Measurements from ENCODE around the gene VOPP1. TPM values are rescaled to one million over a fixed set of nuclear protein-coding genes. Genes with fewer than 3 reads are reported as not detected.
A peak's percentile ranks its signal among the peaks of the same experiment; 100 is the strongest.

Gene VOPP1
- total RNA-seq, 2 experiments from 2014 or later: 64.9 to 67.2 TPM

GRCh38 chr7:55470261-55470660, 102.0 kb downstream of the VOPP1 start:
- Mint-ChIP-seq H3K4me3 (no peak overlapping the region), H3K9me3 (peaks cover 5% of the 10 kb centered on the region)
- POLR2A ChIA-PET: no interaction called here

GRCh38 chr7:55469721-55470120, 102.6 kb downstream of the VOPP1 start:
- intact Hi-C loops (cut with micrococcal nuclease): loop anchor here (1.0 to 2.0 kb wide), 3 partner anchors 15 to 65 kb away; no protein-coding TSS in a partner anchor

More at GRCh38 chr7:55470261-55470660, 102.0 kb downstream of the VOPP1 start:
- no peaks in the 10 kb centered on the region for H3K27me3 Mint-ChIP-seq
- CTCF ChIA-PET: no interaction called here
- no peak for DNase-seq
- peak overlapping the region; percentile 80 for H3K27ac Mint-ChIP-seq
- H3K4me1 Mint-ChIP-seq (ENCODE audit: low read depth): peaks cover 77% of the 10 kb centered on the region
- intact Hi-C loops (cut with micrococcal nuclease): no loop called here
- peaks cover 34% of the 10 kb centered on the region for H3K36me3 Mint-ChIP-seq

GRCh38 chr7:55469271-55469681, 103.0 kb downstream of the VOPP1 start:
- H3K9me3 Mint-ChIP-seq: peaks cover 5% of the 10 kb centered on the region
- H3K4me3 Mint-ChIP-seq: peak overlapping the region; percentile 5
- DNase-seq: peak; percentile 42
- CTCF ChIA-PET: interaction anchor here (0.8 to 1.1 kb wide), 2 partner anchors 64 to 124 kb away, joined by 3 read pairs; no protein-coding TSS in a partner anchor
- H3K36me3 Mint-ChIP-seq: peaks cover 39% of the 10 kb centered on the region
- intact Hi-C loops (cut with micrococcal nuclease): loop anchor here (1.0 to 2.0 kb wide), 3 partner anchors 16 to 65 kb away; no protein-coding TSS in a partner anchor
- POLR2A ChIA-PET: interaction anchor here (0.6 to 1.4 kb wide), 2 partner anchors 161 to 689 kb away, joined by 3 to 4 read pairs; no protein-coding TSS in a partner anchor
- peaks cover 75% of the 10 kb centered on the region for H3K4me1 Mint-ChIP-seq (ENCODE audit: low read depth)
- H3K27me3 Mint-ChIP-seq: no peaks in the 10 kb centered on the region
- H3K27ac Mint-ChIP-seq: peak overlapping the region; percentile 85

More at GRCh38 chr7:55469721-55470120, 102.6 kb downstream of the VOPP1 start:
- CTCF ChIA-PET: interaction anchor here (1.1 kb wide), 1 partner anchor 124 kb away, joined by 3 read pairs; no protein-coding TSS in a partner anchor
- H3K9me3 Mint-ChIP-seq: peaks cover 5% of the 10 kb centered on the region
- peak overlapping the region; percentile 5 for H3K4me3 Mint-ChIP-seq
- peak overlapping the region; percentile 85 for H3K27ac Mint-ChIP-seq
- POLR2A ChIA-PET: interaction anchor here (0.6 kb wide), 1 partner anchor 689 kb away, joined by 4 read pairs; no protein-coding TSS in a partner anchor
- H3K4me1 Mint-ChIP-seq (ENCODE audit: low read depth): peaks cover 76% of the 10 kb centered on the region
- no peaks in the 10 kb centered on the region for H3K27me3 Mint-ChIP-seq
- H3K36me3 Mint-ChIP-seq: peaks cover 36% of the 10 kb centered on the region
- no peak for DNase-seq

GRCh38 chr7:55468495-55468894, 103.8 kb downstream of the VOPP1 start:
- H3K4me1 Mint-ChIP-seq (ENCODE audit: low read depth): peaks cover 70% of the 10 kb centered on the region
- no peaks in the 10 kb centered on the region for H3K27me3 Mint-ChIP-seq
- peaks cover 5% of the 10 kb centered on the region for H3K9me3 Mint-ChIP-seq
- DNase-seq: no peak
- ChIA-PET CTCF (interaction anchor here (0.8 to 1.1 kb wide), 3 partner anchors 21 to 125 kb away, joined by 3 read pairs; no protein-coding TSS in a partner anchor), POLR2A (interaction anchor here (0.8 to 1.4 kb wide), 2 partner anchors 48 to 160 kb away, joined by 3 to 4 read pairs; no protein-coding TSS in a partner anchor)
- no peak overlapping the region for H3K4me3 Mint-ChIP-seq
- peaks cover 47% of the 10 kb centered on the region for H3K36me3 Mint-ChIP-seq
- peak overlapping the region; percentile 85 for H3K27ac Mint-ChIP-seq
- intact Hi-C loops (cut with micrococcal nuclease): loop anchor here (2.0 kb wide), 1 partner anchor 16 kb away; no protein-coding TSS in a partner anchor

GRCh38 chr7:55467047-55467593, 105.2 kb downstream of the VOPP1 start:
- ChIA-PET POLR2A (interaction anchor here (1.0 to 1.1 kb wide), 2 partner anchors 14 to 158 kb away, joined by 3 read pairs; no protein-coding TSS in a partner anchor), CTCF (no interaction called here)
- peak overlapping the region; percentile 29 for H3K27ac Mint-ChIP-seq
- H3K9me3 Mint-ChIP-seq: peaks cover 12% of the 10 kb centered on the region
- H3K27me3 Mint-ChIP-seq: no peaks in the 10 kb centered on the region
- H3K36me3 Mint-ChIP-seq: peaks cover 52% of the 10 kb centered on the region
- peaks cover 70% of the 10 kb centered on the region for H3K4me1 Mint-ChIP-seq (ENCODE audit: low read depth)
- intact Hi-C loops (cut with micrococcal nuclease): no loop called here
- no peak for DNase-seq
- H3K4me3 Mint-ChIP-seq: no peak overlapping the region

- H3K27me3 Mint-ChIP-seq: no peaks in the 10 kb centered on the region
- H3K9me3 Mint-ChIP-seq: peaks cover 21% of the 10 kb centered on the region
- intact Hi-C loops (cut with micrococcal nuclease): no loop called here
- no peak for DNase-seq
- peaks cover 57% of the 10 kb centered on the region for H3K36me3 Mint-ChIP-seq
- POLR2A ChIA-PET: no interaction called here
- peaks cover 71% of the 10 kb centered on the region for H3K4me1 Mint-ChIP-seq (ENCODE audit: low read depth)
- no peak overlapping the region for H3K27ac Mint-ChIP-seq
- CTCF ChIA-PET: no interaction called here
- H3K4me3 Mint-ChIP-seq: no peak overlapping the region
Observed at GRCh38 chr7:55465691-55466090, 106.6 kb downstream of the VOPP1 start.

GRCh38 chr7:55464422-55464821, 107.9 kb downstream of the VOPP1 start:
- Mint-ChIP-seq H3K9me3 (peaks cover 31% of the 10 kb centered on the region), H3K4me1 (ENCODE audit: low read depth) (peaks cover 59% of the 10 kb centered on the region), H3K36me3 (peaks cover 58% of the 10 kb centered on the region), H3K27me3 (no peaks in the 10 kb centered on the region), H3K4me3 (no peak overlapping the region), H3K27ac (no peak overlapping the region)
- ChIA-PET POLR2A (no interaction called here), CTCF (no interaction called here)
- DNase-seq: no peak
- intact Hi-C loops (cut with micrococcal nuclease): no loop called here

- intact Hi-C loops (cut with micrococcal nuclease): no loop called here
- ChIA-PET CTCF (no interaction called here), POLR2A (no interaction called here)
- H3K9me3 Mint-ChIP-seq: peaks cover 38% of the 10 kb centered on the region
- H3K36me3 Mint-ChIP-seq: peaks cover 64% of the 10 kb centered on the region
- no peaks in the 10 kb centered on the region for H3K27me3 Mint-ChIP-seq
- DNase-seq: no peak
- no peak overlapping the region for H3K4me3 Mint-ChIP-seq
- peaks cover 53% of the 10 kb centered on the region for H3K4me1 Mint-ChIP-seq (ENCODE audit: low read depth)
- H3K27ac Mint-ChIP-seq: no peak overlapping the region
Observed at GRCh38 chr7:55463686-55464262, 108.5 kb downstream of the VOPP1 start.

GRCh38 chr7:55458351-55458750, 114.0 kb downstream of the VOPP1 start:
- Mint-ChIP-seq H3K27me3 (no peaks in the 10 kb centered on the region), H3K4me3 (no peak overlapping the region), H3K36me3 (peaks cover 30% of the 10 kb centered on the region), H3K27ac (no peak overlapping the region), H3K4me1 (ENCODE audit: low read depth) (peaks cover 34% of the 10 kb centered on the region), H3K9me3 (peaks cover 60% of the 10 kb centered on the region)
- no peak for DNase-seq
- CTCF ChIA-PET: no interaction called here
- intact Hi-C loops (cut with micrococcal nuclease): no loop called here
- POLR2A ChIA-PET: no interaction called here

GRCh38 chr7:55457801-55458200, 114.5 kb downstream of the VOPP1 start:
- Mint-ChIP-seq H3K4me3 (no peak overlapping the region), H3K27ac (no peak overlapping the region), H3K36me3 (peaks cover 27% of the 10 kb centered on the region), H3K4me1 (ENCODE audit: low read depth) (peaks cover 36% of the 10 kb centered on the region), H3K9me3 (peaks cover 57% of the 10 kb centered on the region), H3K27me3 (no peaks in the 10 kb centered on the region)
- no peak for DNase-seq
- ChIA-PET CTCF (no interaction called here), POLR2A (no interaction called here)
- intact Hi-C loops (cut with micrococcal nuclease): no loop called here

- intact Hi-C loops (cut with micrococcal nuclease): no loop called here
- CTCF ChIA-PET: interaction anchor here (1.0 kb wide), 1 partner anchor 12 kb away, joined by 3 read pairs; no protein-coding TSS in a partner anchor
- Mint-ChIP-seq H3K4me1 (ENCODE audit: low read depth) (peaks cover 31% of the 10 kb centered on the region), H3K27ac (no peak overlapping the region), H3K27me3 (no peaks in the 10 kb centered on the region), H3K4me3 (no peak overlapping the region), H3K36me3 (peaks cover 17% of the 10 kb centered on the region), H3K9me3 (peaks cover 24% of the 10 kb centered on the region)
- POLR2A ChIA-PET: interaction anchor here (0.9 kb wide), 1 partner anchor 14 kb away, joined by 3 read pairs; no protein-coding TSS in a partner anchor
- no peak for DNase-seq
Observed at GRCh38 chr7:55452971-55453370, 119.3 kb downstream of the VOPP1 start.

- ChIA-PET POLR2A (no interaction called here), CTCF (no interaction called here)
- Mint-ChIP-seq H3K27ac (no peak overlapping the region), H3K9me3 (peaks cover 4% of the 10 kb centered on the region), H3K4me3 (no peak overlapping the region), H3K4me1 (ENCODE audit: low read depth) (peaks cover 31% of the 10 kb centered on the region), H3K27me3 (no peaks in the 10 kb centered on the region), H3K36me3 (peaks cover 8% of the 10 kb centered on the region)
- DNase-seq: no peak
- intact Hi-C loops (cut with micrococcal nuclease): no loop called here
Observed at GRCh38 chr7:55449992-55450535, 122.2 kb downstream of the VOPP1 start.

All from activated CD4-positive, alpha-beta memory T cell treated with anti-CD3 and anti-CD28 coated beads for 36 hours (primary cell).